LHCN-M2 (cell line): ENCODE data around the gene OXLD1. TPM values are rescaled to one million over a fixed set of nuclear protein-coding genes. Genes with fewer than 3 reads are reported as not detected.

Source experiments
- DNase-seq: peaks from one replicate; pipeline ENCODE4 v3.0.0-alpha.2; 2012; ENCODE audit warnings: low read depth
- polyA plus RNA-seq: library from polyadenylated mRNA; unstranded; fragments of >200 nt; gene quantifications from one replicate; pipeline ENCODE4 v1.2.1, GENCODE V29; 2012; ENCODE audit warnings: missing spikeins
- total RNA-seq: library from RNA; depleted of rRNA; stranded (reverse); fragments of >200 nt; gene quantifications from 2 replicates; pipeline ENCODE4 v1.2.3, GENCODE V29; 2014; rRNA removed

The OXLD1 gene
- total RNA-seq: 54.1 and 54.8 TPM in 2 replicates
- polyA plus RNA-seq: 34.9 TPM

DNA sequence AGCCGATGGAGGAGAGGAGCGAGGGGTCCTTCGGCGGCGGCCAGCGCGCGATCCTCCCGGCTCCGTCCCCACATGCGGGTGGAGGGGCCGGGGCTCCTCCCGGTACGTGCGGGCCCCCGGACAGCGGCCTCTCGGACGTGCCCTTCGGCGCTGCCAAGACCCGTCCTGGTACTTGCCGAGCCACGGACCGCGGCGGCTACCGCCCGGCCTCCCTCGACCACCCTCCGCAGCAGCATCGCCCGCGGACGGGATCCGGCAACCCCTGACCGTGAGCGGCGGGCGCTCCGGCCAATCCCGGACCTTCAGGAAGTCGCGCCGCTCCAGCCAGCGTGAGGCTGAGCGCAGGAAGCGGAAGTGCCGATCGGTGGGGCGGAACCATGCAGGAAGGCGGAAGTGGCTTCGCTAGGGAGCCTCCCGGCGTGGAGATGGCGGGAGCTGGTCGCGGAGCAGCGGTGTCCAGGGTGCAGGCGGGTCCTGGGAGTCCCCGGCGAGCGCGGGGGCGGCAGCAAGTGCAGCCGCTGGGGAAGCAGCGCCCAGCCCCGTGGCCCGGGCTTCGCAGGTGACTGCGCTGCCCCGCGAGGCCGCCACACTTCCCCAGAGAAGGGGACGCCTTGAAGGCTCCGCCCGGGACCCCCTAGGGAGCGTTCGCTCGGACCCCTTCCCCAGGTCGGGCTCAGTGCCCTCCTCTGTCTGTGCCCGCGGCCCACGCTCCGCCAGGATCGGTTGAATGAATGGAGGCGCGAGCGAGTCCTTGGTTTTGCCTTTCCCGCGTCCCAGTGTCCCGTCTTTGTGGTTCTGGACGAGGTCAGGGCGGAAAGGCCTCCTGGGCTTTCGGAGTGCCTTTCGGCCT, at the start of gene OXLD1, which contains the start of gene CCDC137:
Gene OXLD1, minus strand, starts transcription at position 264 of the 850 bp plus-strand sequence. Its CDS starts 28 bp downstream, at position 236.
Gene CCDC137, plus strand, starts transcription at position 396 of the 850 bp plus-strand sequence. Its CDS starts 30 bp downstream, at position 426.
- DNase-seq: peak; percentile 92

DNA sequence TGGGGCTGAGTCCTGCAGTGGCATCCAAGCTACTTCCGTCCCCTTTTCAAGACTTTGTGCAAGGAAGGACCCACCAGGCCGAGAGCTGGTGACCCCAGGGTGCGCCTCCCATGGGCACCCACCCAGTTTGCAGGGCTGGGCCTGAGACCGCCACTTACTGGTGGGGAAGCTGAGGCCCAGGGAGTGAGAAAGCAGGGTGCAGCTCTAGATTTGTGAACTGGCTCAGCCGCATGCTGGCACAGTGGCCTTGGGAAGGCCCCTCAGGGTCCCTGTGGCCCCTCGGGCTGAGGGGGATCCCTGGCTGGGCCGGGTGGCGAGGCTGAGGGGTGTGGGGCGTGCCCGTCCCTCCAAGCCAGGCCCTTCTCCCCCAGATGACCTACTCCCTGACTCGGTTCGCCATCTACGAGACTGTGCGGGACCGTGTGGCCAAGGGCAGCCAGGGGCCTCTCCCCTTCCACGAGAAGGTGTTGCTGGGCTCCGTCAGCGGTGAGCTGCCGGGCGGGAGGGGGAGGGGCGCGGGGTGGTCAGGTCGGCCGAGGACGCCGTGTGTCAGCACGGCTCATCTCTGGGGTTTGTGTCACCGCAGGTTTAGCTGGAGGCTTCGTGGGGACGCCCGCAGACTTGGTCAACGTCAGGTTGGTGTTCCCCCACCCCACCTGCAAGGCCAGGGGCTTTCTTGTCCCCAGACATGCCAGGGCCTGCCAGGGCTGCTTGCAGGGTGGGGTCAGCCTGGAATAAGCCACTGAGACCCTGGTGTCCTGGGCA, 48.9 kb upstream of the OXLD1 start:
- no peak for DNase-seq

GRCh38 chr17:81714412-81715106, 48.2 kb upstream of the OXLD1 start:
- DNase-seq: no peak

DNA sequence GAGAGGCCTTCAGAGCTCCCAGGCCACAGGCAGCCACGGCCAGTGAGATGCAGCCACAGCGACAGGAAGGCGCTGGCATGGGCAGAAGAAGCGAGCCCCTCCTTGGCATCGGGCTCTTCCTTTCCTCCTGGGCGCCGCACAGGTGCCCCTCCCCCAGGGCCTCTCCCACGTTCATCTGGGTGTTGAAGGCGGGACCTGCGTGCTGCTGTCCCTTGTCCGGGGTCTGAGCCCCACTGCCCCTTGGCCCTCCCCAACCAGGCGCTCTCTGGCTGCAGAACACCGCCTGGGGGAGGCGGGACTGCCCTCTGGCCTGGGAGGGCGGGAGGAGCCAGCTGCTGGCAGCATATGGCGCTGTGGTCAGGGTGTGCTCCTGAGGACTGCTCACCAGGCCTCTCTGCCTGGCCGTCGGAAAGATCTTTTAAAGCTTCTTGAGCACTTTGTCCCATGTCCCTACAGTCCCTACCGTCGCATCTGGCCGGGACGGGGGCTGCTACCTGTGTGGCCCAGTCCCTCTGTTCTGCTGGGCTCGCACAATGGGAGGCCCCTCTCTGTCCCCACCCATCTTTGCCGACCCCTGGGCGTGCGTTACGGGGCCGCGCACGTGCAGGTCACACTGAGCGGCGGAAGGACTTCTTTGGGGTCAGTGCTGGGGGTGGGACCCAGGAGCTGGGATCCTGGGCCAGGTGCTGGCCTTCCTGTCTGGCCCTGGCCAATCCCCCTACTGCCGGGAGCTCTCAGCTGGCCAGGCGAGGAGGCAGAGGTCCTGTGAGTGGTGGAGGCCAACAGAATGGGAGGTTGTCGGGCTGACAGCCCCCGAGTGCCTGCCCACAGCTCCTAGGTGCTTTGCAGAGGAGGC, 47.4 kb upstream of the OXLD1 start:
- DNase-seq: no peak

- DNase-seq: no peak
Measured at GRCh38 chr17:81713004-81713555, 46.7 kb upstream of the OXLD1 start.

- peak; percentile 37 for DNase-seq
Measured at GRCh38 chr17:81712468-81713003, 46.1 kb upstream of the OXLD1 start.

DNA sequence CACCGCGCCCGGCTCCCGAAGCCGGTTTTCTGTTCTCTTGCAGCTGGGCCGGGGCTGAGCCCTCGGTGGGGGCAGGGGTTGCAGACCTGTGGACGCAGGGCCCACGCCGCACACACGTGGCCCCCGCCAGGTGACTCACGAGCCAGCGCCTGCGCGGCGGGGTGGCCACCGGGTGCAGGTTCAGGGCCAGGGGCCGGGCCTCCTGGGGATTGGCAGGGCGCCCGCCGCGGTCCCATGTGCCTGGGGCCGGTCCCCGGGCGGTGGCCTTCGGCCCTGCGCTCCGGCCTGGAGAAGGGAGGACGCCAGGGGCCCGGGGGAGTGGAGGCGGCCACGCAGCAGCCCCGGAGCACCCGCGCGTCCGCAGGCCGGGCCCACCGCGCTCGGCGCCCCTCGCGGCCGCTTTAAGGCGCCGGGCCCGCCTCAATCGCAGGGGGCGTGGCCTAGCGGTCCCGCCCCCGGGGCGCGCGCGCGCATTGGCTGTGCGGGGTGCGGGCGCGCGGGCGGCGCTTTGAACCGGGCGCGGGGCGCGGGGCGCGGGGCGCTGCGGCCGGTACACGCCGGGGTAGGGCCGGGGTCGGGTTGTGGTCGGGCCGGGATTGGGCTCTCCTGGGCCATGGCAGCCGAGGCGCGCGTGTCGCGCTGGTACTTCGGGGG, 45.5 kb upstream of the OXLD1 start, which contains the start of gene SLC25A10:
Gene SLC25A10, plus strand, starts transcription at position 471 of the 654 bp plus-strand sequence. Its CDS starts 143 bp downstream, at position 614.
- peak; percentile 66 for DNase-seq

DNA sequence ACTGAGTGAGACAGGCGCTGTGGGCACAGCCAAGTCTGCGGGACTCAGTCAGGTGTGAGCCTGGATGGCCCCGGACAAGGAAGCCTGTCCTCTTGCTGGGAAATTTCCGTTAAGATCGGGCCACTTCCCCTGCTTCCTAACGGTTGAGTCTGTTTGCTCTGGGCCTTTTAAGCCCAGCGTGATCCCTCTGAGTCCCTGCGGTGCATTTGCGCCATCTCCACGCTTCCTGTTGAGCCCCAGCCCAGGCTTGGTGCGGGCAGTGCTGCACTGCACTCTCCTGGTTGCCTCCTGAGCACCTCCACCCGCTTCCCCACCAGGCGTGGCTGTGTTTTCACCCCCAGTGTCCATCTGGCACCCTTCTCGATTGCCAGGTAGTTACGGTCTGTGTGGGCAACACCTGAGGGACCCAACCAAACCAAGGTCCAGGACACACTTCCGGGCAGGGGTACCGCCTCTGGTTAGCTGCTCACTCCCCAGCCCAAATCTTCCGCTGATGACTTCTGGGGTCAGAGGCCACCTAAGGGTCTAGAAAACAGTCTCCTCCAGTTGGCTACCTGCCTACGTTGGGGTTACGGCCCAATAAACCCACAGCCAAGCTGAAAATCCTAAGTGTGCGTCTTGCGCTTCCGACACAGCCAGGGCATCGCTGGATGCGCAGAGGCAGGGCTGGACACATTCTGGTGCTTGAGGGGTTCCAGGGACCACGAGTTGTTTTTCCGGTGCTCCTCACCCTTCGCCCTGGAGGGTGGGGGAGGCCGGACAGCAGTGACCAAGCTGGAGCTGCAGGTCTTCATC, 44.3 kb upstream of the OXLD1 start:
- DNase-seq: no peak

DNA sequence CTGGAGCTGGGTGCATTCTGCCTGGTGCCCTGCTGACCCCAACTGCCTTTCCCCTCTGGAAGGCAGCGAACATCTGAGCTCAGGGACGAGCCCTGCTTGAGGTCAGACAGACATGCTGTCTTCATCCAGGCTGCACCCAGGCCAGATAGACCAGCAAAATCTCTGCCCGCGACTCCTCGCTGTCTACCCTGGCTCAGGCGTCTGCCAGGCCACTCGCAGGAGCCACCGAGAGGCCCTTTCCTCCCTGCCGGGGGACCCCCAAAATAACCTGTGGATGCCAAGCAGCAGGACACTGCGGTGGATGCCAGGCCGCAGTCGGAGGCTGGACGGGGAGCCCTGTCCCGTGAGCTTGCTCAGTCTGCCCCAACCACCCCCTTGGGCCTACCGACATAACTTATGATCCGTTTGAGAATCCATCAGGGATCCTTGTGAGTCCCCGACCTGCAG, 42.4 kb upstream of the OXLD1 start:
- no peak for DNase-seq

- no peak for DNase-seq
Measured at GRCh38 chr17:81707725-81708646, 41.6 kb upstream of the OXLD1 start.

GRCh38 chr17:81706757-81707624, 40.6 kb upstream of the OXLD1 start:
- no peak for DNase-seq

- no peak for DNase-seq
Measured at GRCh38 chr17:81706232-81706611, 39.8 kb upstream of the OXLD1 start.

DNA sequence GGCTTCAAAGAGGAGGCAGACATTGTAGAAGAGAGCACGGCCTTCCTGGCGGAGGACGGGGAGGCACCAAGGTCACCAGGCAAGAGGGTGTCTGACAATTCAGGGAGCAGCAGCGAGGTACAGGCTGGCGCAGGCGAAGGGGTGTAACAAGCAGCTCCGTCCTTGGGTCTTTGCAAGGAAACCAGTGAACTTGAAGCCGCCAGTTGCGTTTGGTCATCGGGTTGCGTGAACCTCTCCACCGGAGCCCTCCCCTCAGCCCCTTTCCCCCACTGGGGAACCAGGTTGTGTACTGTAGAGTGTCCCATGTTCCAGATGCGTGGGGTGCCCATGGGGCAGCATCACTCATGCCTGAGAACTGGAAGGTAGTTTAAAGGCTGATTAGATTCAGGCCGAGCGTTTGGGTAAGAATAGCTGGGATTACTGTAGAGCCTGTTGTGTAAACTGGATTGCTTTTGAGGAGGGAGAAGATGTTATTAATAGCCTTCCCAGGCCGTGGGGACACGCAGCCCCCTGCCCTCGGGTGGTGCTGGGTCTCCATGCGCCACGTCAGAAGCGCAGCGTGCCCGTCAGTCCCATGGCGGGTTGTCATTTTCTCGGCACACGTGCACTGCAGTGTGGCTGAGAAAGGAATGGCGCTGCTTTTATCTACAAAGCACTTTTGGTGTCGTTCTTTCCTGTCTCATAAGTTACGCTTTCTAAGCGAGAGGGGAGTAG, 39.3 kb upstream of the OXLD1 start:
- DNase-seq: no peak

GRCh38 chr17:81703747-81704654, 37.6 kb upstream of the OXLD1 start:
- DNase-seq: no peak
